NCI-H748 treated with DMSO at 0.1 percent for 48 hours (cell line): ENCODE results near the gene HHATL.

Experiments
- DNase-seq: peaks from one replicate; lab custom pipeline; 2025; lab: John Stamatoyannopoulos, UW

HHATL gene

GRCh38 chr3:42652611-42653302 is 49.8 kb downstream of the HHATL start:
- DNase-seq = no peak

DNA sequence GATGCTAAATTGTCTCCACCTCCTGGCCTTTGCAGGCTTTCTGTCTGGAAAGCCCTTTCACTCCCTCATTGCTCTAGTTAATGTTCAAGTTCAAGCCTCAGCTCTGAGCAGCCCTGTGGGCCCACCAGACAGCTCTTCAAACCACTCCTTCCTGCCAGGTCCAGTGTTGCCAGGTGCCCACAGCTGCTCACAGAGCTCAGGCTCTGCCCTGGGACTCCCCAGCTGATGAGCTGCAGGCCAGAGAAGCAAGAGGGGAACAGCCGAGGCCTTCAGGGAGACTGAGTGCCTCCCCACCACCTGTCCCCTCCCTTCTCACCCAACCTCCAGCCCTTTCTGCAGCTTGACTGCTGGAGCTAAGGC is 50.4 kb downstream of the HHATL start:
- DNase-seq = no peak

DNA sequence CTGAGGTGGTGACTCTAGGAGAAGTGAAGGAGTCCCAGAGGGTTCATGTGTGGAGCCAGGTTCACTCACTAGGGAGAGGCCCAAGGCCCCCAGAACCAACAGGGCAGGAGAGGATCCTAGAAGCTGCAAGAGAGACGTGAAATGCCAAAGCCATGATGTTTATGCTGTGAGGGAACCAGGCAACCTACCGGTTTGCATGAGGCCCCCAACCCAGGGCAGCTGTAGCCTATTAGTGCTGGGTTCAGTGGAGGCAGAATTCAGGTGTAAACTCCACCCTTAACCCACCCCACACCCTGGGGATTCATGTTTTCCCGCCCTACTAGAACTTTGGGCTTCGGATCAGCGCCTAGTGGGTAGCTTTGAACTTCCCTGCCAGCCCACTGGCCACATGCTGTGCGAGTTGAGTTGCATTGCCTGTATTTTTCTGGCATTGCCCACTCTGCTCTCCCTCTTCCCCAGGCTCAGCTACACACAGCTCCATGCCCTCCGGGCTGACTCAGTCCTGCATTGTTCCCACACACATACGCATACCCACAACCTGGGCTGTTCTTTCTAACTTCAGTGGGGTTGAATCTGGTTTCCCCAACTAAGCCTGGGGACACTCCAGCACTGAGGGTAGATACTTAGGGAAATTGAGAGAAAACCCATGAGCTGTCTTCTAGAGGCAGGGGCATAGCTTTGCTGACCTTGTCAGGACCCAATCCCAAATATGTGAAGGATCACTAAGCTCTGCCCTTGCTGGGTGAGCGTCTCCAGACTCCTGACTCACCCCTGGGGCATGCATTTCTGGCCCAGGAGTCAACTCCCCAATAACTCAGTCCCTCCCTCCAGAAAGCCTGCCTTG is 51.1 kb downstream of the HHATL start:
- DNase-seq = no peak

DNA sequence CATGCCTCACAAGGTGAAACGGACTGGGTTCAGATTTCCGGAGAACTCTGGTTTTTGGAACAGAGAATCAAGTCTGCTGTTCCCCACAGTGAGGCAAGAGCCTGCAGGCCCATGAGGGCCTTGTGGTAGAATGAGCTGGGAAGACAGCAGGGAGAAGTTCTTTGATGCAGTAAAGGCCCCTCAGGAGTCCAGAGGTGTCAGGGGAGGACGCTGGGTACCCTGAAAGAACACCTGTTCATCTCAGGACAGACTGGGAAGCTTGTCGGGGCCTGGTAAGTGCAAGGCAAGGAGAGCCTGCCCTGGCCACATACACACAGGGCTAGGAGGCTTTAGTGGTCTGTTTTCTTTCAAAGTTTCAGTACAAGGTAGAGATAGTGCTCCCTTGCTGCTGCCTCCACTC is 52.8 kb downstream of the HHATL start:
- no peak for DNase-seq

GRCh38 chr3:42649006-42649405 is 53.6 kb downstream of the HHATL start:
- DNase-seq = no peak

DNA sequence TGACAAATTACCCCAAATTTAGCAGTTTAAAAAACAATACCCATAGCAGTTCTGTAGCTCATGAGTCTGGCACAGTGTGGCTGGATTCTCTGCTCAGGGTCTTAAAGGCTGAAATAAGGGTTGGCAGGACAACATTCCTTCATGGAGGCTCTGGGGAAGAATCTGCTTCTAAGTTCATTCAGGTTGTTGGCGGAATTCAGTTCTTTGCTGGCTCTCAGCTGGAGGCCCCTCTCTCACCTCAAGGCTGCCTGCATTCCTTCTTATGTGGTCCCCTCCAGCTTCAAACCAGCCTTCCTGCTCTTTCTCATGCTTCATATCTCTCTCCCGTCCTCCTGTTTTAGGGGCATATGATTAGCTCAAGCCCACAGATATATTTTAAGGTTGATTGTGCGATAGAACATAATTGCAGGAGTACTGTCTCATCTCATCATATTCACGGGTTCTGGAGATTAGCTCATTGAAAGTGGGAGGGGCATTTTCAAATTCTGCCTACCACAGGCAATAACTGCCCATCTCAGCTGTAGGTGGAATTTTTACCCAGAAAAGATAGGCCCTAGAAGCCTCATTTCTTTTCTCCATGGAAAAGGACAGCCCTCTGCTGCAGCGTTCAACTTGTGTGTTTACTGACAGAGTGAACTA is 54.7 kb downstream of the HHATL start:
- DNase-seq = no peak
